H1 (cell line): ENCODE data around the gene CORO2B. TPM values are rescaled to one million over a fixed set of nuclear protein-coding genes. Genes with fewer than 3 reads are reported as not detected.

Experiments used
- CTBP2 ChIP-seq: IDR thresholded peaks from 2 replicates; pipeline ENCODE4 v1.7.0; 2011; ENCODE audit warnings: borderline replicate concordance, mild to moderate bottlenecking, moderate library complexity, mixed read lengths, low read length; ENCODE audit not compliant: insufficient read depth, insufficient read length
- EGR1 ChIP-seq: IDR thresholded peaks from 2 replicates; pipeline ENCODE4 v1.6.1; 2011; ENCODE audit warnings: low read depth, low read length, borderline replicate concordance
- EP300 ChIP-seq, 2 experiments: IDR thresholded peaks; 1 replicate in 1 of 2; 2 replicates in 1 of 2; pipeline ENCODE4 v1.6.1; 2011 to 2012; ENCODE audit warnings: low read depth in 2 of 2, low read length in 2 of 2, mild to moderate bottlenecking in 2 of 2, borderline replicate concordance in 1 of 2, inconsistent platforms in 1 of 2, moderate library complexity in 1 of 2
- GABPA ChIP-seq: IDR thresholded peaks from 2 replicates; pipeline ENCODE4 v1.6.1; 2011; ENCODE audit warnings: mild to moderate bottlenecking, low read length, moderate library complexity, borderline replicate concordance; ENCODE audit not compliant: insufficient read depth
- SIX5 ChIP-seq: IDR thresholded peaks from 2 replicates; pipeline ENCODE4 v1.6.1; 2011; ENCODE audit warnings: mild to moderate bottlenecking, low read depth, low read length
- SP1 ChIP-seq: IDR thresholded peaks from 2 replicates; pipeline ENCODE4 v1.6.1; 2011; ENCODE audit warnings: low read depth, low read length
- polyA plus RNA-seq, 7 experiments: library from polyadenylated mRNA; depleted of rRNA in 3 of 7; stranded (reverse) in 5 of 7; unstranded in 2 of 7; fragments of >200 nt in 5 of 7; fragments of 200-250 nt in 2 of 7; gene quantifications; 1 replicate in 5 of 7; 2 replicates in 1 of 7; 4 replicates in 1 of 7; pipeline versions ENCODE4 v1.2.1 to v1.2.3, GENCODE V29; 2011 to 2013; ENCODE audit warnings: missing spikeins in 2 of 7, mixed read lengths in 2 of 7
- total RNA-seq: library from RNA; stranded (reverse); fragmentation: NEBNext Ultra II Directional; extraction: Animal tissue kit (Norgen Biotek cat#: 25700); gene quantifications from 2 replicates; pipeline ENCODE4 v1.2.1, GENCODE V29; 2021

Gene CORO2B
- total and polyA plus RNA-seq, 2 of the 8 experiments (the other 6 are each of a cell fraction or from before 2014, with no cell fraction given): 3.4 to 6.7 TPM

- no peak for TF ChIP-seq CTBP2
- TF ChIP-seq EP300 (IDR thresholded peaks at IDR 0.05; ENCODE audit: borderline replicate concordance in 1 of 2, low read depth in 2 of 2, low read length in 2 of 2): no peak
- TF ChIP-seq GABPA: no peak
- no peak for TF ChIP-seq EGR1
- no peak for TF ChIP-seq SP1
- no peak for TF ChIP-seq SIX5
- TF ChIP-seq, all 59 proteins: peak for 0
Observed at GRCh38 chr15:68719672-68720071, 140.9 kb downstream of the CORO2B start (continued).
